Right lobe of liver (tissue), 4 donors: ENCODE data around the gene ISX.

ENCODE experiments used
- POLR2A ChIP-seq: fragments of 450-650 bp; IDR thresholded peaks from one replicate; pipeline ENCODE4 v1.6.1; 2017; ENCODE audit warnings: antibody characterized with exemption, mild to moderate bottlenecking
- TF ChIP-seq, protein P1 (sequence below), 4 donors: fragments of 200-600 bp in 3 of 4; fragments of 450-650 bp in 1 of 4; IDR thresholded peaks; one replicate each; pipeline versions ENCODE4 v1.5.1 to v1.8.0; 2016 to 2022; ENCODE audit warnings: antibody characterized with exemption in 4 of 4, mild to moderate bottlenecking in 2 of 4
- donor health status: DM: no; HTN: no; CAD: no.
- donor health status: DM: no; HTN: no; CAD: no.
- donor health status: DM: no; HTN: yes; CAD: no.

DNA sequence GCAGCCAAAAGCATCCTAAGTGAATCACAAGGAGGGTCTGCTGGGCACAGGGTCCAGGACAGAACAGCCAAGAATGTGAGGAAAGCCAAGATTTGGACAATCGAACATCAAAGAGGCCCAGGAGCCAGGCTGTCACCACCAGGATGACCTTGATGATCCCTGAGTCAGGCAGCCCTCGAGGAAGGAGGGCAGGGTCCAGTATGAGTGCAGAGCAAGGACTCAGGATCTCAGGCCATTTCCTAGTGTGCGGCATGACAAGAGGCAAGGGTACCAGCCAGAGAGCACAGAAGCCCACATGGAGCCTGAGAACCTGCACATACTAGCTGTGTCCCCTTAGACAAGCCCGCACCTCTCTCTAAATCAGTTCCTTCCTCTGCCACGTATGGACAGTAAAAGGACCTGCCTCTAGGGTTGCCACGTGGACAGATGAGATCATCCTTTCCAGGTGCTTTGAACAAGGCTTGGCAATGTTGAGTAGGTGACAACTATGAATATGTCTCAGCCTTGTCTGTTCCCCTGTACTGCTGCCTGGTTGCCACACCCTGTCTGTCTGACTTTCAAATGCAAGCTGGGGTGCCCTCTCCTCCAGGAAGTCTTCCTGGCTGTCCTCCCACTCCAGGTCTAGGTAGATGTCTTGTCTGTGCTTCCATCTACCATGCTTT lies 32.2 kb upstream of the ISX start:
- TF ChIP-seq, protein P1, sequence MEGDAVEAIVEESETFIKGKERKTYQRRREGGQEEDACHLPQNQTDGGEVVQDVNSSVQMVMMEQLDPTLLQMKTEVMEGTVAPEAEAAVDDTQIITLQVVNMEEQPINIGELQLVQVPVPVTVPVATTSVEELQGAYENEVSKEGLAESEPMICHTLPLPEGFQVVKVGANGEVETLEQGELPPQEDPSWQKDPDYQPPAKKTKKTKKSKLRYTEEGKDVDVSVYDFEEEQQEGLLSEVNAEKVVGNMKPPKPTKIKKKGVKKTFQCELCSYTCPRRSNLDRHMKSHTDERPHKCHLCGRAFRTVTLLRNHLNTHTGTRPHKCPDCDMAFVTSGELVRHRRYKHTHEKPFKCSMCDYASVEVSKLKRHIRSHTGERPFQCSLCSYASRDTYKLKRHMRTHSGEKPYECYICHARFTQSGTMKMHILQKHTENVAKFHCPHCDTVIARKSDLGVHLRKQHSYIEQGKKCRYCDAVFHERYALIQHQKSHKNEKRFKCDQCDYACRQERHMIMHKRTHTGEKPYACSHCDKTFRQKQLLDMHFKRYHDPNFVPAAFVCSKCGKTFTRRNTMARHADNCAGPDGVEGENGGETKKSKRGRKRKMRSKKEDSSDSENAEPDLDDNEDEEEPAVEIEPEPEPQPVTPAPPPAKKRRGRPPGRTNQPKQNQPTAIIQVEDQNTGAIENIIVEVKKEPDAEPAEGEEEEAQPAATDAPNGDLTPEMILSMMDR (IDR thresholded peaks at IDR 0.05), result no peak
- no peak for TF ChIP-seq POLR2A
